GM12878 (cell line): ENCODE data around the gene IL34.

ENCODE experiments used
- EP300 ChIP-seq, 2 experiments: fragments of 150-350 bp in 1 of 2; IDR thresholded peaks; 2 replicates each; pipeline ENCODE4 v1.6.1; 2011 to 2012; ENCODE audit warnings: low read depth in 2 of 2, low read length in 2 of 2, borderline replicate concordance in 1 of 2, improper control_type of control experiment in 1 of 2, inconsistent platforms in 1 of 2; ENCODE audit not compliant: control insufficient read depth in 1 of 2
- NFYB ChIP-seq: IDR thresholded peaks from 2 replicates; pipeline ENCODE4 v1.6.1; 2011; ENCODE audit warnings: low read depth, mild to moderate bottlenecking, low read length, improper control_type of control experiment, moderate library complexity; ENCODE audit not compliant: insufficient read depth
- POLR2AphosphoS5 ChIP-seq: IDR thresholded peaks from 2 replicates; pipeline ENCODE4 v1.6.1; 2011; ENCODE audit warnings: mild to moderate bottlenecking, low read length, inconsistent platforms
- RELA ChIP-seq: fragments of 450-650 bp; IDR thresholded peaks from 2 replicates; pipeline ENCODE4 v1.8.0; 2014; ENCODE audit warnings: borderline replicate concordance; ENCODE audit not compliant: partially characterized antibody
- TF ChIP-seq, protein P1 (sequence below), 3 experiments: IDR thresholded peaks in 2 of 3; conservative IDR thresholded peaks in 1 of 3; 2 replicates each; pipeline ENCODE4 v1.5.1; 2011; ENCODE audit warnings: low read depth in 3 of 3, low read length in 3 of 3, mild to moderate bottlenecking in 3 of 3, control low read depth in 2 of 3, moderate library complexity in 2 of 3, inconsistent platforms in 1 of 3, mixed read lengths in 1 of 3; ENCODE audit not compliant: control insufficient read depth in 2 of 3, insufficient read depth in 1 of 3; ENCODE audit errors: extremely low read depth in 1 of 3
- TF ChIP-seq, protein P2 (sequence below): IDR thresholded peaks from 2 replicates; pipeline ENCODE4 v1.6.1; 2012; ENCODE audit warnings: low read depth, low read length, improper control_type of control experiment
- TF ChIP-seq, protein P3 (sequence below): IDR thresholded peaks from 2 replicates; pipeline ENCODE4 v1.6.1; 2011; ENCODE audit warnings: mild to moderate bottlenecking, low read depth, low read length, moderate library complexity; ENCODE audit not compliant: insufficient replicate concordance

GRCh38 chr16:70687102-70687511, 40.7 kb downstream of the IL34 start:
- no peak for TF ChIP-seq RELA
- no peak for TF ChIP-seq POLR2AphosphoS5
- TF ChIP-seq, protein P1, sequence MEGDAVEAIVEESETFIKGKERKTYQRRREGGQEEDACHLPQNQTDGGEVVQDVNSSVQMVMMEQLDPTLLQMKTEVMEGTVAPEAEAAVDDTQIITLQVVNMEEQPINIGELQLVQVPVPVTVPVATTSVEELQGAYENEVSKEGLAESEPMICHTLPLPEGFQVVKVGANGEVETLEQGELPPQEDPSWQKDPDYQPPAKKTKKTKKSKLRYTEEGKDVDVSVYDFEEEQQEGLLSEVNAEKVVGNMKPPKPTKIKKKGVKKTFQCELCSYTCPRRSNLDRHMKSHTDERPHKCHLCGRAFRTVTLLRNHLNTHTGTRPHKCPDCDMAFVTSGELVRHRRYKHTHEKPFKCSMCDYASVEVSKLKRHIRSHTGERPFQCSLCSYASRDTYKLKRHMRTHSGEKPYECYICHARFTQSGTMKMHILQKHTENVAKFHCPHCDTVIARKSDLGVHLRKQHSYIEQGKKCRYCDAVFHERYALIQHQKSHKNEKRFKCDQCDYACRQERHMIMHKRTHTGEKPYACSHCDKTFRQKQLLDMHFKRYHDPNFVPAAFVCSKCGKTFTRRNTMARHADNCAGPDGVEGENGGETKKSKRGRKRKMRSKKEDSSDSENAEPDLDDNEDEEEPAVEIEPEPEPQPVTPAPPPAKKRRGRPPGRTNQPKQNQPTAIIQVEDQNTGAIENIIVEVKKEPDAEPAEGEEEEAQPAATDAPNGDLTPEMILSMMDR (IDR thresholded peaks at IDR 0.05 in 2 of 3, conservative IDR thresholded peaks at IDR 0.05 in 1 of 3; ENCODE audit: control insufficient read depth in 2 of 3, extremely low read depth in 1 of 3, insufficient read depth in 1 of 3, low read depth in 3 of 3, low read length in 3 of 3) = no peak
- TF ChIP-seq NFYB = no peak
- TF ChIP-seq, protein P2, sequence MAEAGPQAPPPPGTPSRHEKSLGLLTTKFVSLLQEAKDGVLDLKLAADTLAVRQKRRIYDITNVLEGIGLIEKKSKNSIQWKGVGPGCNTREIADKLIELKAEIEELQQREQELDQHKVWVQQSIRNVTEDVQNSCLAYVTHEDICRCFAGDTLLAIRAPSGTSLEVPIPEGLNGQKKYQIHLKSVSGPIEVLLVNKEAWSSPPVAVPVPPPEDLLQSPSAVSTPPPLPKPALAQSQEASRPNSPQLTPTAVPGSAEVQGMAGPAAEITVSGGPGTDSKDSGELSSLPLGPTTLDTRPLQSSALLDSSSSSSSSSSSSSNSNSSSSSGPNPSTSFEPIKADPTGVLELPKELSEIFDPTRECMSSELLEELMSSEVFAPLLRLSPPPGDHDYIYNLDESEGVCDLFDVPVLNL = no peak
- TF ChIP-seq, protein P3, sequence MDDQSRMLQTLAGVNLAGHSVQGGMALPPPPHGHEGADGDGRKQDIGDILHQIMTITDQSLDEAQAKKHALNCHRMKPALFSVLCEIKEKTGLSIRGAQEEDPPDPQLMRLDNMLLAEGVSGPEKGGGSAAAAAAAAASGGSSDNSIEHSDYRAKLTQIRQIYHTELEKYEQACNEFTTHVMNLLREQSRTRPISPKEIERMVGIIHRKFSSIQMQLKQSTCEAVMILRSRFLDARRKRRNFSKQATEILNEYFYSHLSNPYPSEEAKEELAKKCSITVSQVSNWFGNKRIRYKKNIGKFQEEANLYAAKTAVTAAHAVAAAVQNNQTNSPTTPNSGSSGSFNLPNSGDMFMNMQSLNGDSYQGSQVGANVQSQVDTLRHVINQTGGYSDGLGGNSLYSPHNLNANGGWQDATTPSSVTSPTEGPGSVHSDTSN = no peak
- no peak for TF ChIP-seq EP300 (IDR thresholded peaks at IDR 0.05; ENCODE audit: borderline replicate concordance in 1 of 2, control insufficient read depth in 1 of 2, low read depth in 2 of 2, low read length in 2 of 2)
